HFF-Myc (cell line): ENCODE results near the gene CCDC57.

ENCODE experiments used
- DNase-seq: peaks from one replicate; pipeline ENCODE4 v3.0.0-alpha.2; 2011; ENCODE audit warnings: low read depth; ENCODE audit errors: extremely low read depth
- H3K4me3 ChIP-seq: replicated peaks from 2 replicates; pipeline ENCODE4 v1.5.1; 2011; ENCODE audit warnings: low read depth, mild to moderate bottlenecking, control low read depth, low read length
- CTCF ChIP-seq: IDR thresholded peaks from 2 replicates; pipeline ENCODE4 v1.5.1; 2012; ENCODE audit warnings: mild to moderate bottlenecking, low read depth, low read length, control low read depth; ENCODE audit errors: missing control alignments

CCDC57 gene

GRCh38 chr17:82056729-82057621 lies 155.7 kb downstream of the CCDC57 start:
- no peak for TF ChIP-seq CTCF
- no peak for DNase-seq

GRCh38 chr17:82055965-82056728 lies 156.5 kb downstream of the CCDC57 start:
- TF ChIP-seq CTCF = no peak
- H3K4me3 ChIP-seq = no peak overlapping the region
- DNase-seq = no peak

More at GRCh38 chr17:82056729-82057621, 155.7 kb downstream of the CCDC57 start:
- no peak overlapping the region for H3K4me3 ChIP-seq

GRCh38 chr17:82055023-82055964 lies 157.3 kb downstream of the CCDC57 start:
- no peak for DNase-seq
- H3K4me3 ChIP-seq = no peak overlapping the region
- no peak for TF ChIP-seq CTCF

GRCh38 chr17:82054351-82055022 lies 158.2 kb downstream of the CCDC57 start:
- no peak overlapping the region for H3K4me3 ChIP-seq
- TF ChIP-seq CTCF = no peak
- DNase-seq = no peak

- no peak for TF ChIP-seq CTCF
- peak overlapping the region; percentile 87 for H3K4me3 ChIP-seq
- no peak for DNase-seq
Observed at GRCh38 chr17:82053556-82054263, 158.9 kb downstream of the CCDC57 start.
